Tibial artery (tissue), 4 donors: ENCODE data around the gene IRGC.

Experiments
- DNase-seq, 2 donors: peaks; one replicate each; pipeline ENCODE4 v3.0.0-alpha.2; 2019
- H3K27ac ChIP-seq, 2 donors: fragments of 200-600 bp; sonication (generic) in 1 of 2; 1 replicate in 1 of 2; 2 replicates in 1 of 2; pipeline ENCODE4 v1.5.1; 2018 to 2019; ENCODE audit warnings: mild to moderate bottlenecking in 1 of 2
- H3K27me3 ChIP-seq, 2 donors: fragments of 200-600 bp; sonication (generic) in 1 of 2; one replicate each; pipeline versions ENCODE4 v1.5.1 to v1.6.0; 2016 to 2019
- H3K36me3 ChIP-seq, 3 donors: fragments of 200-600 bp; sonication (generic) in 2 of 3; one replicate each; pipeline ENCODE4 v1.5.1; 2016 to 2019; ENCODE audit warnings: mild to moderate bottlenecking in 2 of 3
- H3K4me1 ChIP-seq, 4 donors: fragments of 200-600 bp; sonication (generic) in 2 of 4; 1 replicate in 3 of 4; 2 replicates in 1 of 4; pipeline ENCODE4 v1.5.1; 2016 to 2019
- H3K4me3 ChIP-seq, 2 donors: fragments of 200-600 bp; sonication (generic) in 1 of 2; 1 replicate in 1 of 2; 2 replicates in 1 of 2; pipeline ENCODE4 v1.5.1; 2018 to 2019; ENCODE audit warnings: mild to moderate bottlenecking in 2 of 2
- H3K9me3 ChIP-seq, 3 donors: fragments of 200-600 bp; sonication (generic) in 1 of 3; one replicate each; pipeline ENCODE4 v1.5.1; 2016 to 2019
- intact Hi-C: fragments of 100-400 bp; cut with DNase I; formaldehyde crosslinking; loops from one replicate; pipeline ENCODE4 v1.15.0; 2023; ENCODE audit warnings: low total_unique reads
- TF ChIP-seq, protein P1 (sequence below), 2 experiments: fragments of 200-600 bp in 1 of 2; fragments of 450-650 bp in 1 of 2; IDR thresholded peaks; one replicate each; pipeline ENCODE4 v1.5.1; 2017 to 2019; ENCODE audit warnings: antibody characterized with exemption in 2 of 2, mild to moderate bottlenecking in 1 of 2, moderate library complexity in 1 of 2

IRGC gene

GRCh38 chr19:43687660-43687997, 28.2 kb upstream of the IRGC start:
- Histone ChIP-seq H3K4me3 (no peak overlapping the region), H3K27me3 (peaks cover 0 to 3% of the 10 kb centered on the region in 2 donors), H3K4me1 (no peaks in the 10 kb centered on the region), H3K36me3 (no peaks in the 10 kb centered on the region), H3K27ac (no peak overlapping the region), H3K9me3 (peaks cover 3 to 29% (median 28%) of the 10 kb centered on the region in 3 donors)
- TF ChIP-seq, protein P1, sequence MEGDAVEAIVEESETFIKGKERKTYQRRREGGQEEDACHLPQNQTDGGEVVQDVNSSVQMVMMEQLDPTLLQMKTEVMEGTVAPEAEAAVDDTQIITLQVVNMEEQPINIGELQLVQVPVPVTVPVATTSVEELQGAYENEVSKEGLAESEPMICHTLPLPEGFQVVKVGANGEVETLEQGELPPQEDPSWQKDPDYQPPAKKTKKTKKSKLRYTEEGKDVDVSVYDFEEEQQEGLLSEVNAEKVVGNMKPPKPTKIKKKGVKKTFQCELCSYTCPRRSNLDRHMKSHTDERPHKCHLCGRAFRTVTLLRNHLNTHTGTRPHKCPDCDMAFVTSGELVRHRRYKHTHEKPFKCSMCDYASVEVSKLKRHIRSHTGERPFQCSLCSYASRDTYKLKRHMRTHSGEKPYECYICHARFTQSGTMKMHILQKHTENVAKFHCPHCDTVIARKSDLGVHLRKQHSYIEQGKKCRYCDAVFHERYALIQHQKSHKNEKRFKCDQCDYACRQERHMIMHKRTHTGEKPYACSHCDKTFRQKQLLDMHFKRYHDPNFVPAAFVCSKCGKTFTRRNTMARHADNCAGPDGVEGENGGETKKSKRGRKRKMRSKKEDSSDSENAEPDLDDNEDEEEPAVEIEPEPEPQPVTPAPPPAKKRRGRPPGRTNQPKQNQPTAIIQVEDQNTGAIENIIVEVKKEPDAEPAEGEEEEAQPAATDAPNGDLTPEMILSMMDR (IDR thresholded peaks at IDR 0.05), result no peak
- DNase-seq, result no peak
- intact Hi-C loops, result no loop called here

DNA sequence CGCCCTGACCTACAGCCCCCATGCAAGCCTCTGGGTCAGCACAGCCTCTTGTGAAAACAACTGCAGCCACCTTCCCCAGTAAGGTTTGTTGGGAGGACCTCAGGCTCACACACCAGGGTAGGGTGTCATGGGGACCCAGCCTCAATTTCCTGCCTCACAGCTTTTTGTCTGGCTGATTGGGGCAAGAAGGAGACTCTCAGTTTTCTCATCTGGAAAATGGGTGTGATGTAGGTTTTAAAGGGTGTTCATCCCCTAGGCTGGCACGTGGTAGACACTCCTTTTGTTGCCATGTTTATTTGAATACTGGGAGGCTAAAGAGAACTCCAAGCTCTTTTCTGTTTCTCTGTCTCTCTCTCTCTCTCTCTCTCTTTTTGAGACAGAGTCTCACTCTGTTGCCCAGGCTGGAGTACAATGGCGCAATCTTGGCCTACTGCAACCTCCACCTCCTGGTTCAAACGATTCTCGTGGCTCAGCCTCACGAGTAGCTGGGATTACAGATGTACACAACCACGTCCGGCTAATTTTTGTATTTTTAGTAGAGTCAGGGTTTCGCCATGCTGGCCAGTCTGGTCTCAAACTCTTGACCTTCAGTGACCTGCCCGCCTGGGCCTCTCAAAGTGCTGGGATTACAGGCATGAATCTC, 27.7 kb upstream of the IRGC start:
- TF ChIP-seq, protein P1 (IDR thresholded peaks at IDR 0.05), result no peak
- Histone ChIP-seq H3K27ac (no peak overlapping the region), H3K4me1 (no peaks in the 10 kb centered on the region), H3K27me3 (peaks cover 0 to 3% of the 10 kb centered on the region in 2 donors), H3K4me3 (no peak overlapping the region), H3K9me3 (peaks cover 3 to 29% (median 28%) of the 10 kb centered on the region in 3 donors), H3K36me3 (no peaks in the 10 kb centered on the region)
- no peak for DNase-seq
- intact Hi-C loops, result no loop called here

DNA sequence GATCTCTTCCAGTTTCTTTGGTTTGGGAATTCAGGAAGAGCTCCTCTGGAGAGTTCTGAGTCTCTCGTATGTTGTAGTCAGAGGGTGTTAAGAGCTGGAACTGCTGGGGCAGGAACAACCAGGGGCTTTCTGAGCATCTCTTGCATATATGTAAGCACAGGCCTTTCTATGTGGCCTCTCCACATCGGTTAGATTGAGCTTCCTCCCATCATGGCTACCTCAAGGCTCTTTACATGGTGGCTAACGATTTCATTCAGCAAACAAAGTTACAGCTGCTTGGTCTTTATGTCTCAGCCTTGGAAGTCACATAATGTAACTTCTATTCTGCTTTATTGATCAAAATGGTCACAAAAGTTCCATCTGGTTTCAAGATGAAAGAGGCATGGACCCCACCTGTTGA, 25.4 kb upstream of the IRGC start:
- Histone ChIP-seq H3K27ac (no peak overlapping the region), H3K27me3 (peaks cover 0 to 3% of the 10 kb centered on the region in 2 donors), H3K4me1 (no peaks in the 10 kb centered on the region), H3K4me3 (no peak overlapping the region), H3K9me3 (peaks cover 3 to 29% (median 28%) of the 10 kb centered on the region in 3 donors), H3K36me3 (no peaks in the 10 kb centered on the region)
- no peak for DNase-seq
- TF ChIP-seq, protein P1 (IDR thresholded peaks at IDR 0.05), result no peak
- intact Hi-C loops, result no loop called here

DNA sequence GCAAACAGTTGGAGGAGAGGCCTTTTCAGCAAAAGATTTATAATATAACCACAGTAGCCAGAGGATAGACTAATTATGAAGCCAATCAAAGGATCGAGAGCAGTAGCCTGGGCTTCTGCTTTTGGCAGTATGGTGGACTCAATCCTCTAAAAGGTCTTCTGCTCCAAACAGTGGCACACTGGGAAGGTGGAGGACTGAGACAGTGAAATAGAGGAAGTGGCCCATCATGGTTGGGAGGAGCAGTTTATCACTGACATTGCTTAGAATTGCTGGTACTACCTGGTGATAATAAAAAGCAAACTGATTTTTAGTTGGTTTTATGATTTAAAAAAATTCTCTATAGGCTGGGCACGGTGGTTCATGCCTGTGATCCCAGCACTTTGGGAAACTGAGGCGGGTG, 25.0 kb upstream of the IRGC start:
- no peaks in the 10 kb centered on the region for H3K36me3 ChIP-seq
- H3K27ac ChIP-seq, result no peak overlapping the region
- DNase-seq, result no peak
- TF ChIP-seq, protein P1 (IDR thresholded peaks at IDR 0.05), result no peak
- peaks cover 3 to 30% (median 30%) of the 10 kb centered on the region in 3 donors for H3K9me3 ChIP-seq
- H3K4me1 ChIP-seq, result no peaks in the 10 kb centered on the region
- H3K4me3 ChIP-seq, result no peak overlapping the region
- H3K27me3 ChIP-seq, result peaks cover 0 to 3% of the 10 kb centered on the region in 2 donors
- intact Hi-C loops, result no loop called here

GRCh38 chr19:43691755-43692154, 24.1 kb upstream of the IRGC start:
- no peak for DNase-seq
- H3K27me3 ChIP-seq, result peaks cover 0 to 3% of the 10 kb centered on the region in 2 donors
- no peak overlapping the region for H3K4me3 ChIP-seq
- TF ChIP-seq, protein P1 (IDR thresholded peaks at IDR 0.05), result no peak
- no peaks in the 10 kb centered on the region for H3K4me1 ChIP-seq
- intact Hi-C loops, result no loop called here
- H3K27ac ChIP-seq, result no peak overlapping the region
- H3K36me3 ChIP-seq, result no peaks in the 10 kb centered on the region
- peaks cover 3 to 36% (median 36%) of the 10 kb centered on the region in 3 donors for H3K9me3 ChIP-seq
